HepG2 (cell line): ENCODE results near the gene SLC35F3. TPM values are rescaled to one million over a fixed set of nuclear protein-coding genes. Genes with fewer than 3 reads are reported as not detected.

ENCODE experiments used
- AKAP8 ChIP-seq: sonication (generic); formaldehyde crosslinking; IDR thresholded peaks from 2 replicates; pipeline ENCODE4 v1.5.1; 2020; ENCODE audit warnings: mild to moderate bottlenecking, missing genetic modification reagents
- ARID4A ChIP-seq: sonication (generic); formaldehyde crosslinking; IDR thresholded peaks from 2 replicates; pipeline ENCODE4 v1.5.0; 2020; ENCODE audit warnings: mild to moderate bottlenecking, missing genetic modification reagents, borderline replicate concordance
- CBX2 ChIP-seq, 2 experiments: fragments of 200-600 bp in 1 of 2; sonication (generic); formaldehyde crosslinking in 1 of 2; IDR thresholded peaks; 2 replicates each; pipeline versions ENCODE4 v1.7.0 to v1.8.1; 2018 to 2022; ENCODE audit warnings: low read depth in 2 of 2, low read length in 1 of 2, mild to moderate bottlenecking in 1 of 2, missing genetic modification reagents in 1 of 2
- E2F1 ChIP-seq: sonication (generic); formaldehyde crosslinking; IDR thresholded peaks from 2 replicates; pipeline ENCODE4 v1.5.0; 2020; ENCODE audit warnings: missing genetic modification reagents
- NFKBIZ ChIP-seq: IDR thresholded peaks from 2 replicates; pipeline ENCODE4 v1.6.1; 2018; ENCODE audit warnings: missing genetic modification reagents, missing compliant biosample characterization
- SOX13 ChIP-seq, 3 experiments: fragments of 450-650 bp in 1 of 3; sonication (generic) in 1 of 3; formaldehyde crosslinking in 1 of 3; IDR thresholded peaks in 2 of 3; conservative IDR thresholded peaks in 1 of 3; 2 replicates each; pipeline versions ENCODE4 v1.5.0 to v1.6.1; 2016 to 2020; ENCODE audit warnings: antibody characterized with exemption in 1 of 3, mild to moderate bottlenecking in 1 of 3, missing compliant biosample characterization in 1 of 3, missing genetic modification reagents in 1 of 3, moderate library complexity in 1 of 3
- SP2 ChIP-seq: sonication (generic); formaldehyde crosslinking; IDR thresholded peaks from 2 replicates; pipeline ENCODE4 v1.5.1; 2020; ENCODE audit warnings: mild to moderate bottlenecking, missing genetic modification reagents
- ZC3H4 ChIP-seq: sonication (generic); formaldehyde crosslinking; IDR thresholded peaks from 2 replicates; pipeline ENCODE4 v1.4.0; 2020; ENCODE audit warnings: missing genetic modification reagents, borderline replicate concordance
- ZNF17 ChIP-seq: sonication (generic); formaldehyde crosslinking; IDR thresholded peaks from 2 replicates; pipeline ENCODE4 v1.5.0; 2020; ENCODE audit warnings: mild to moderate bottlenecking, missing genetic modification reagents
- ZNF275 ChIP-seq: sonication (generic); formaldehyde crosslinking; IDR thresholded peaks from 2 replicates; pipeline ENCODE4 v1.8.0; 2022; ENCODE audit warnings: missing genetic modification reagents, mild to moderate bottlenecking, inconsistent platforms, borderline replicate concordance
- ZNF414 ChIP-seq: sonication (generic); formaldehyde crosslinking; IDR thresholded peaks from 2 replicates; pipeline ENCODE4 v1.5.0; 2020; ENCODE audit warnings: missing genetic modification reagents
- ZNF496 ChIP-seq: sonication (generic); formaldehyde crosslinking; IDR thresholded peaks from 2 replicates; pipeline ENCODE4 v1.8.1; 2023; ENCODE audit warnings: mild to moderate bottlenecking, moderate library complexity, missing genetic modification reagents; ENCODE audit not compliant: insufficient replicate concordance
- ZNF549 ChIP-seq: sonication (generic); formaldehyde crosslinking; IDR thresholded peaks from 2 replicates; pipeline ENCODE4 v1.5.0; 2020; ENCODE audit warnings: missing genetic modification reagents
- ZNF746 ChIP-seq: sonication (generic); formaldehyde crosslinking; IDR thresholded peaks from 2 replicates; pipeline ENCODE4 v1.8.0; 2022; ENCODE audit warnings: mild to moderate bottlenecking, missing genetic modification reagents
- polyA plus RNA-seq, 8 experiments: library from polyadenylated mRNA; depleted of rRNA in 3 of 8; stranded (reverse) in 7 of 8; unstranded in 1 of 8; fragments of >200 nt; fragmentation: Illumina TruSeq in 4 of 8; extraction: Trizol in 4 of 8; gene quantifications; 2 replicates each; pipeline versions ENCODE4 v1.2.1 to v1.2.3, GENCODE V29; 2011 to 2016; ENCODE audit warnings: low read depth in 4 of 8, missing spikeins in 1 of 8, mixed read lengths in 1 of 8; ENCODE audit not compliant: insufficient read depth in 1 of 8
- total RNA-seq, 5 experiments: library from RNA; depleted of rRNA; stranded (reverse); fragments of >200 nt; fragmentation: Illumina TruSeq; extraction: Trizol; gene quantifications; 2 replicates each; pipeline ENCODE4 v1.2.3, GENCODE V29; 2016; ENCODE audit warnings: low read depth in 1 of 5

The SLC35F3 gene
- total and polyA plus RNA-seq, 2 of the 13 experiments (the other 11 are each of a cell fraction or from before 2014, with no cell fraction given): not detected

GRCh38 chr1:234327577-234328164, 423.2 kb downstream of the SLC35F3 start (continued):
- TF ChIP-seq ZNF17 (CRISPR knock-in tag) (no peak), ZC3H4 (CRISPR knock-in tag) (no peak), ZNF746 (CRISPR knock-in tag) (0 out of 2 replicates have a peak, but pooled peaks have one; percentile 66), ZNF549 (CRISPR knock-in tag) (peak; percentile 72; the same call in 1 of the 2 replicates), SP2 (CRISPR knock-in tag) (no peak), ZNF496 (CRISPR knock-in tag) (no peak), CBX2 (IDR thresholded peaks at IDR 0.05; ENCODE audit: low read depth, low read length) (no peak), CBX2 (CRISPR knock-in tag; IDR thresholded peaks at IDR 0.05; ENCODE audit: low read depth) (no peak), NFKBIZ (CRISPR knock-in tag) (no peak), ZNF275 (CRISPR knock-in tag) (peak; percentile 41; the same call in 1 of the 2 replicates), SOX13 (IDR thresholded peaks at IDR 0.05) (peak; percentile 64; the same call in 1 of the 2 replicates), SOX13 (CRISPR knock-in tag; conservative IDR thresholded peaks at IDR 0.05 in 1 of 2, IDR thresholded peaks at IDR 0.05 in 1 of 2) (peak in 1 of 2 experiments; percentile 82; a peak in 2 of 4 replicates), ZNF414 (no peak), E2F1 (CRISPR knock-in tag) (no peak), ARID4A (CRISPR knock-in tag) (no peak; the same call in 1 of the 2 replicates), AKAP8 (CRISPR knock-in tag) (no peak)
